ENCODE measurements around the gene LRRC51.

Gene LRRC51

DNA sequence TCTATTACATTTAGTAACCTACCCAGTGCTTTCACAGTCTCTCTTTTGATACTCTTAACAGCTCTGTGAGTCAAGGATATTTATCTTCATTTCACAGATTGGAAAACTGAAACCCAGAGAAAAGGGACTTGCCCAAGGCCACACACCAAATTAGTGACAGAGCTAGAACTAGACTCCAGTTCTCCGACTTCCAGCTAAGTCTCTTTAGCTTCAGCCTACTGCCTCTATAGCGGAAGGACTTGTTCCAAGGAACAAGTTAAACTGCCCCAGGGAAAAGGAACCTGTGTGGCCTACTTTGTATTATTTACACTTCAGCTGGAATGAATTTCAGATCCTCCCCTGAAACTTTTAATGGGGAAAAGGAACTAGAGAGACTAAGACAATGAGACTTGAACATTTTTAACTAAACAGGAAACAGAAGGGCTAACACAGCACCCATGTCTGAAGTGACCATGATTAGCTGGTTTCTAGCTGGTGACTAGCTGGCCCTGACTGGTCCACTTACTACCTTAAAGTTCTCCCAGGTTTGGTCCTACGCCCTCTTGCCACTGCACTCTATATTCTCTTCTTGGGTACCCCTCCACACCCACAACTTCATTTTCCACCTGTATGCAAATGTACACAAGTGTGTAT, 1.3 kb downstream of the LRRC51 start:
- no peak overlapping the region for H3K4me3 ChIP-seq (ENCODE audit: low read depth, low read length)
- TF ChIP-seq, protein P1, sequence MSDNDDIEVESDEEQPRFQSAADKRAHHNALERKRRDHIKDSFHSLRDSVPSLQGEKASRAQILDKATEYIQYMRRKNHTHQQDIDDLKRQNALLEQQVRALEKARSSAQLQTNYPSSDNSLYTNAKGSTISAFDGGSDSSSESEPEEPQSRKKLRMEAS (IDR thresholded peaks at IDR 0.05; ENCODE audit: low read depth, low read length): no peak
- TF ChIP-seq MYC (IDR thresholded peaks at IDR 0.05; ENCODE audit: low read depth, low read length) (no peak), POLR2A (IDR thresholded peaks at IDR 0.05; ENCODE audit: extremely low read depth, insufficient read length) (no peak)
- DNase-seq (ENCODE audit: low read depth): no peak

DNA sequence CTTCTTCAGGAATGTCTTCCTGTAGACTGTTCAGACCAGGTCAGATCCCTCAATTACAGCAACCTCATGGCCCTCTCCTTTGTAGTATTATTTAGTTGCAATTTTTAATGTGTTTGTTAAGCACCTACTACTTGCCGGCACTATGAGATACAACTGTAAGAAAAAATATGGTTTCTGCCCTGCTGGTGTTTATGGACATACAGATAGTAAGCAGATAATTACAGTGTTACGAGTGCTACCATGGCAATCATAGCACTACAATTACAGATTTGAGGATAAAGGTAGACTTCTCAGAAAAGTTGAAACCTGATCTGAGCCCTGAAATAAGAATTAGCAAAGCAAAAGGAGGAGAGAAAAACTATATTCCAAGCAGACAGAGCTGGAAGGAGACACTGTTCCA, 2.8 kb downstream of the LRRC51 start:
- no peak overlapping the region for H3K4me3 ChIP-seq (ENCODE audit: low read depth, low read length)
- DNase-seq (ENCODE audit: low read depth): no peak
- no peak for TF ChIP-seq MYC (IDR thresholded peaks at IDR 0.05; ENCODE audit: low read depth, low read length)
- no peak for TF ChIP-seq POLR2A (IDR thresholded peaks at IDR 0.05; ENCODE audit: extremely low read depth, insufficient read length)
- TF ChIP-seq, protein P2, sequence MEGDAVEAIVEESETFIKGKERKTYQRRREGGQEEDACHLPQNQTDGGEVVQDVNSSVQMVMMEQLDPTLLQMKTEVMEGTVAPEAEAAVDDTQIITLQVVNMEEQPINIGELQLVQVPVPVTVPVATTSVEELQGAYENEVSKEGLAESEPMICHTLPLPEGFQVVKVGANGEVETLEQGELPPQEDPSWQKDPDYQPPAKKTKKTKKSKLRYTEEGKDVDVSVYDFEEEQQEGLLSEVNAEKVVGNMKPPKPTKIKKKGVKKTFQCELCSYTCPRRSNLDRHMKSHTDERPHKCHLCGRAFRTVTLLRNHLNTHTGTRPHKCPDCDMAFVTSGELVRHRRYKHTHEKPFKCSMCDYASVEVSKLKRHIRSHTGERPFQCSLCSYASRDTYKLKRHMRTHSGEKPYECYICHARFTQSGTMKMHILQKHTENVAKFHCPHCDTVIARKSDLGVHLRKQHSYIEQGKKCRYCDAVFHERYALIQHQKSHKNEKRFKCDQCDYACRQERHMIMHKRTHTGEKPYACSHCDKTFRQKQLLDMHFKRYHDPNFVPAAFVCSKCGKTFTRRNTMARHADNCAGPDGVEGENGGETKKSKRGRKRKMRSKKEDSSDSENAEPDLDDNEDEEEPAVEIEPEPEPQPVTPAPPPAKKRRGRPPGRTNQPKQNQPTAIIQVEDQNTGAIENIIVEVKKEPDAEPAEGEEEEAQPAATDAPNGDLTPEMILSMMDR (IDR thresholded peaks at IDR 0.05; ENCODE audit: low read depth, low read length): no peak
- TF ChIP-seq, protein P1 (IDR thresholded peaks at IDR 0.05; ENCODE audit: low read depth, low read length): no peak

DNA sequence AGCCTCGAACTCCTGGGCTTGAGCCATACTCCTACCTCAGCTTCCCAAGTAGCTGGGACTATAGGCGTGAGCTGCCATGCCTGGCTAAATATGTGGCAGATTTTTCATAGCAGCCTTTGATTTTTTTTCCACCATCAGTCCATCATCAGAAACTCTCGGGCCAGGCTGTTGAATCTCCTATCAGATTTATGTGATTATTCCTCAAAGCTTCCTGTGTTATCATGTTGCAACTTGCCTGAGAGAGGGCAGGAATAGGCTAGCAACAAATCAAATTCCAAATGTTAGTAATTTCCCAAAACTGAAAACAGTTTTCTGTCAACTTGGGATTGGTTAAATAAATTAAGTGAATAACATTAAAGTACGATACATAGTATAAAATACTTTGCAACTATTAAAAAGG, 3.4 kb downstream of the LRRC51 start:
- TF ChIP-seq, protein P2 (IDR thresholded peaks at IDR 0.05; ENCODE audit: low read depth, low read length): no peak
- TF ChIP-seq MYC (IDR thresholded peaks at IDR 0.05; ENCODE audit: low read depth, low read length) (no peak), POLR2A (IDR thresholded peaks at IDR 0.05; ENCODE audit: extremely low read depth, insufficient read length) (no peak)
- TF ChIP-seq, protein P1 (IDR thresholded peaks at IDR 0.05; ENCODE audit: low read depth, low read length): no peak
- no peak overlapping the region for H3K4me3 ChIP-seq (ENCODE audit: low read depth, low read length)
- no peak for DNase-seq (ENCODE audit: low read depth)

DNA sequence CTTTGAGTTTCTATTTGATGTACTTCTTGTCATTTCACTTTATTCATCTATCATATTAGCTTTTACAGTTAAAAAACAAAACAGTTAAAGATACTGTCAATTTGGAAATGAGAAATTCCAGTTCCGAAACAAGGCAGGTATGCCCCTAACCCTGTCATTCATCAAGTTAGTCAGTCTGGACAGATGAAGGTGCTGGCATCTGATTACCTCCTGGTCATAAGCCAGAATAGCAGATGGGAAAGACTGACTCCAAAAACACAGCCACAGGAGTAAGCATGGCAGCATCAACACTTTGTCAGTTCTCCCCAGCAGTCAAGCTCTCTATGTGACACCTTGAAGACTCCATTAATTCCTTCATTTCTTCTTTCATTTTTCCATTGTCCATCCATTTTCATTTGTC, 4.3 kb downstream of the LRRC51 start:
- TF ChIP-seq MYC (IDR thresholded peaks at IDR 0.05; ENCODE audit: low read depth, low read length): no peak
- TF ChIP-seq, protein P1 (IDR thresholded peaks at IDR 0.05; ENCODE audit: low read depth, low read length): no peak
- no peak for TF ChIP-seq POLR2A (IDR thresholded peaks at IDR 0.05; ENCODE audit: extremely low read depth, insufficient read length)
- TF ChIP-seq, protein P2 (IDR thresholded peaks at IDR 0.05; ENCODE audit: low read depth, low read length): no peak
- no peak overlapping the region for H3K4me3 ChIP-seq (ENCODE audit: low read depth, low read length)
- no peak for DNase-seq (ENCODE audit: low read depth)

DNA sequence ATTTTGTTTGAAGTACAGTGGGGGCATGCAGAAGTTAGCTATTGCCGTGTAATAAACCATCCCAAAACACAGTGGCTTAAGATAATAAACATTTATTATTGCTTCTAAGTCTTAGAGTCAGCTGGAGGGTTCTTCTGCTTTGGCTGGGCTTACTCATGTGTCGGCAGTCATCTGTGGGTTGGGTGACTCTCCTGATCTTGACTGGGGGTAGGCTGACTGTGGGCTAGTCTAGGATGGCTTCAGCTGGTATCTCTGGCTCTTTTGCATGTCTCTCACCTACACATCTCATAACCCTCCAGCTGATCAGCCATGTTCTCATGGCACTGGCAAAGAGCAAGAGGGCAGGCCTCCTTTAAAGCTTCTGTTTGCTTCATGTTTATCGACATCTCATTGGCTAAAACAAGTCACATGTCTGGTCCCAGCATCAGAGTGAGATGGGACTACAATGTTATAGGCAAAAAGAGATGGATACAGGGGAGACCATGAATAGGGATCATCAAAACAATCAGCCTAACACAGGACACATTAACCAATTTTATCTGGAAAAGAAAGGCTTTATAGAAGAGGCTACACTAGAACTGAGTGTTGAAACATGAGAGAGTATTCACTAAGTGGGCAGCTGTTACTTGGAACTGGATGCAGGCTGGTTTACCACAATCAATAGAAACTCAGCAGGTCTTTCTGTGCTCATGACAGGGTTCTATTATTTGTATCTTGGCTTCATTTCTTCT, 5.1 kb downstream of the LRRC51 start:
- TF ChIP-seq POLR2A (IDR thresholded peaks at IDR 0.05; ENCODE audit: extremely low read depth, insufficient read length) (no peak), MYC (IDR thresholded peaks at IDR 0.05; ENCODE audit: low read depth, low read length) (no peak)
- TF ChIP-seq, protein P1 (IDR thresholded peaks at IDR 0.05; ENCODE audit: low read depth, low read length): no peak
- TF ChIP-seq, protein P2 (IDR thresholded peaks at IDR 0.05; ENCODE audit: low read depth, low read length): no peak
- DNase-seq (ENCODE audit: low read depth): no peak
- H3K4me3 ChIP-seq (ENCODE audit: low read depth, low read length): no peak overlapping the region

All from NB4 (cell line).